H9 (cell line): ENCODE results near the gene GPHN. TPM values are rescaled to one million over a fixed set of nuclear protein-coding genes. Genes with fewer than 3 reads are reported as not detected.

Source experiments
- DNase-seq: peaks from one replicate; pipeline ENCODE4 v3.0.0-alpha.2; 2017
- H2AFZ ChIP-seq: one replicate; pipeline ENCODE4 v1.6.1; 2013; ENCODE audit warnings: mild to moderate bottlenecking, low read length, control low read depth, moderate library complexity
- H2AK5ac ChIP-seq: 2 replicates; pipeline ENCODE4 v1.6.1; 2013; ENCODE audit warnings: low read length, control low read depth, mixed read lengths; ENCODE audit not compliant: insufficient read length
- H2BK120ac ChIP-seq: one replicate; pipeline ENCODE4 v1.6.1; 2013; ENCODE audit warnings: low read depth, mild to moderate bottlenecking, low read length, control low read depth, inconsistent platforms; ENCODE audit not compliant: poor library complexity, severe bottlenecking
- H2BK12ac ChIP-seq: 2 replicates; pipeline ENCODE4 v1.6.1; 2013; ENCODE audit warnings: low read length, control low read depth, mixed read lengths, low read depth; ENCODE audit not compliant: insufficient read length
- H2BK15ac ChIP-seq: 2 replicates; pipeline ENCODE4 v1.6.1; 2013; ENCODE audit warnings: low read depth, low read length, control low read depth
- H2BK20ac ChIP-seq: one replicate; pipeline ENCODE4 v1.6.1; 2013; ENCODE audit warnings: low read depth, mild to moderate bottlenecking, low read length, control low read depth, inconsistent platforms; ENCODE audit not compliant: poor library complexity, severe bottlenecking
- H2BK5ac ChIP-seq: 2 replicates; pipeline ENCODE4 v1.6.1; 2013; ENCODE audit warnings: low read length, control low read depth, mixed read lengths; ENCODE audit not compliant: insufficient read length
- H3K14ac ChIP-seq: 2 replicates; pipeline ENCODE4 v1.6.1; 2013; ENCODE audit warnings: low read length, control low read depth; ENCODE audit not compliant: insufficient read depth
- H3K18ac ChIP-seq: 2 replicates; pipeline ENCODE4 v1.6.1; 2013; ENCODE audit warnings: low read depth, mild to moderate bottlenecking, mixed read lengths, low read length, control low read depth; ENCODE audit not compliant: insufficient read length
- H3K23ac ChIP-seq: 2 replicates; pipeline ENCODE4 v1.6.1; 2013; ENCODE audit warnings: low read length, control low read depth, mixed read lengths, low read depth; ENCODE audit not compliant: insufficient read length
- H3K23me2 ChIP-seq: 2 replicates; pipeline ENCODE4 v1.6.1; 2013; ENCODE audit warnings: low read depth, mild to moderate bottlenecking, mixed read lengths, low read length, control low read depth; ENCODE audit not compliant: insufficient read length, poor library complexity, severe bottlenecking
- H3K27ac ChIP-seq: 2 replicates; pipeline ENCODE4 v1.5.1; 2013; ENCODE audit warnings: low read length, control low read depth, mixed read lengths, low read depth; ENCODE audit not compliant: insufficient read length
- H3K27me3 ChIP-seq: 2 replicates; pipeline ENCODE4 v1.6.1; 2013; ENCODE audit warnings: low read length, control low read depth, inconsistent platforms; ENCODE audit not compliant: insufficient read depth
- H3K4ac ChIP-seq: 2 replicates; pipeline ENCODE4 v1.6.1; 2013; ENCODE audit warnings: low read depth, mild to moderate bottlenecking, control low read depth, inconsistent platforms, low read length, moderate library complexity
- H3K4me1 ChIP-seq: 2 replicates; pipeline ENCODE4 v1.6.1; 2013; ENCODE audit warnings: low read length, control low read depth, inconsistent platforms; ENCODE audit not compliant: insufficient read depth
- H3K4me2 ChIP-seq: 2 replicates; pipeline ENCODE4 v1.6.1; 2013; ENCODE audit warnings: low read length, control low read depth, mixed read lengths; ENCODE audit not compliant: insufficient read length, insufficient read depth
- H3K56ac ChIP-seq: 2 replicates; pipeline ENCODE4 v1.6.1; 2013; ENCODE audit warnings: low read depth, mild to moderate bottlenecking, mixed read lengths, low read length, control low read depth; ENCODE audit not compliant: insufficient read length
- H3K79me1 ChIP-seq: 2 replicates; pipeline ENCODE4 v1.6.1; 2013; ENCODE audit warnings: low read depth, mild to moderate bottlenecking, moderate library complexity, low read length, control low read depth, inconsistent platforms; ENCODE audit not compliant: insufficient read depth, poor library complexity, severe bottlenecking
- H3K79me2 ChIP-seq: 2 replicates; pipeline ENCODE4 v1.6.1; 2013; ENCODE audit warnings: low read length, control low read depth, inconsistent platforms; ENCODE audit not compliant: insufficient read depth
- H3K9ac ChIP-seq: 2 replicates; pipeline ENCODE4 v1.6.1; 2013; ENCODE audit warnings: low read length, control low read depth, mixed read lengths; ENCODE audit not compliant: insufficient read length; ENCODE audit errors: extremely low read depth
- H3K9me3 ChIP-seq: one replicate; pipeline ENCODE4 v1.6.1; 2013; ENCODE audit warnings: low read depth, low read length, inconsistent platforms; ENCODE audit not compliant: control insufficient read depth
- H3T11ph ChIP-seq: one replicate; pipeline ENCODE4 v1.6.1; 2013; ENCODE audit warnings: mild to moderate bottlenecking, low read length, control low read depth, inconsistent platforms
- H4K20me1 ChIP-seq: one replicate; pipeline ENCODE4 v1.6.1; 2013; ENCODE audit not compliant: control insufficient read depth, insufficient read length, insufficient read depth
- H4K5ac ChIP-seq: 2 replicates; pipeline ENCODE4 v1.6.1; 2013; ENCODE audit warnings: low read depth, mild to moderate bottlenecking, mixed read lengths, low read length, control low read depth; ENCODE audit not compliant: insufficient read length
- H4K8ac ChIP-seq: replicated peaks from 2 replicates; pipeline ENCODE4 v1.6.1; 2013; ENCODE audit warnings: low read length, control low read depth, mixed read lengths, low read depth; ENCODE audit not compliant: insufficient read length
- H4K91ac ChIP-seq: 2 replicates; pipeline ENCODE4 v1.6.1; 2013; ENCODE audit warnings: low read depth, mild to moderate bottlenecking, moderate library complexity, mixed read lengths, low read length, control low read depth; ENCODE audit not compliant: insufficient read length
- H3K27ac Mint-ChIP-seq, 3 experiments: 2 replicates in 2 of 3; 3 replicates in 1 of 3; pipeline ENCODE4 v1.8.0; 2020 to 2021; ENCODE audit warnings: mixed read lengths in 3 of 3, mild to moderate bottlenecking in 1 of 3, moderate library complexity in 1 of 3
- H3K27me3 Mint-ChIP-seq: 2 replicates; pipeline ENCODE4 v1.8.0; 2021; ENCODE audit warnings: low read depth, mild to moderate bottlenecking, moderate library complexity, mixed read lengths
- H3K36me3 Mint-ChIP-seq, 3 experiments: 2 replicates in 2 of 3; 3 replicates in 1 of 3; pipeline ENCODE4 v1.8.0; 2020 to 2021; ENCODE audit warnings: low read depth in 3 of 3, mixed read lengths in 3 of 3; ENCODE audit not compliant: insufficient read depth in 1 of 3
- H3K4me1 Mint-ChIP-seq, 2 experiments: 2 replicates each; pipeline ENCODE4 v1.8.0; 2020; ENCODE audit warnings: mixed read lengths in 2 of 2
- H3K4me3 Mint-ChIP-seq, 2 experiments: 2 replicates in 1 of 2; 3 replicates in 1 of 2; pipeline ENCODE4 v1.8.0; 2020 to 2021; ENCODE audit warnings: mild to moderate bottlenecking in 2 of 2, mixed read lengths in 2 of 2, moderate library complexity in 1 of 2
- H3K9me3 Mint-ChIP-seq, 2 experiments: 2 replicates in 1 of 2; 3 replicates in 1 of 2; pipeline ENCODE4 v1.8.0; 2020; ENCODE audit warnings: mild to moderate bottlenecking in 2 of 2, mixed read lengths in 2 of 2, moderate library complexity in 1 of 2
- total RNA-seq: library from RNA; stranded (reverse); gene quantifications from 2 replicates; pipeline ENCODE4 v1.2.1, GENCODE V29; 2021
- TF ChIP-seq, protein P1 (sequence below): fragments of 200-600 bp; sonication (generic); conservative IDR thresholded peaks from 3 replicates; pipeline ENCODE4 v1.8.0; 2021; ENCODE audit warnings: antibody characterized with exemption, mild to moderate bottlenecking

Gene GPHN
- total RNA-seq, 1 experiment from 2014 or later: 16.1 TPM

DNA sequence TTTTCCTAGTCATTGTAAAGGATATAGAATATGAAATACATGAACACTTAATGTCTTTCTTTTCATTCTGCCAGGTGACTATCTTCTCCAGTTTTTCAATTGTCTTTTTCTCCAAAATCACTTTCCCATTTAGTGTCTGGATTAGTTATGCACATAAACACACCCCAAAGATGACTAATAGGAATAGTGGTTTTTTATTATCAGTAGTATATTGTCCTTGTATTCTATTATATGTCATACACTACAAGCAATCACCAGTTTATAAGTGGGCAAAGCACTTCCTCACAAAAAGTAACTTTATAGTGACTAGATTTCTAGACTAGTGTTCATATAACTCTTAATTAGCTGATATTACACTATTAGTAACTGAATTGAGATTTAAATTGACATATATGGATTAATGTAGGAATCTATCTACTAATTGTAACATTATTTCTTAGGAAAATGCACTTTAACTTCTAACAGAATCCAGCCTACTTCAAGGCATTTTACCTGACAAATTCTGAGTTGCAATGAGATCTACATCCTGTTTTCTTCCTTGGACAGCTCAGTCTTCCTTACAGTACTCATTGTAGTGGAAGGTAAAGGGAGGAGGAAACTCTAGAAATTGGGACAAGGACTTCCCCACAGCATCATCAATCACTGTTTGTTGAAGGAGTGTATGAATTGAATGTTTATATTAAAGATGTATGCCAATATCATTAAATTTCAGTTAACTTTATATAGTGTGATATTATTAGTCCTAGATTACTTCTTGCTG lies 495.2 kb downstream of the GPHN start:
- H2AK5ac ChIP-seq: no peak overlapping the region
- H4K20me1 ChIP-seq: no peaks in the 10 kb centered on the region
- H2AFZ ChIP-seq: no peak overlapping the region
- no peak overlapping the region for H3K9ac ChIP-seq
- no peaks in the 10 kb centered on the region for H3K4me1 ChIP-seq
- H3K4ac ChIP-seq: no peak overlapping the region
- no peaks in the 10 kb centered on the region for H3K23me2 ChIP-seq
- H3K27me3 ChIP-seq: no peaks in the 10 kb centered on the region
- no peak overlapping the region for H2BK5ac ChIP-seq
- no peak overlapping the region for H2BK120ac ChIP-seq
- H3K56ac ChIP-seq: no peak overlapping the region
- no peak overlapping the region for H4K5ac ChIP-seq
- no peak overlapping the region for H2BK15ac ChIP-seq
- H2BK20ac ChIP-seq: no peak overlapping the region
- no peak overlapping the region for H3K18ac ChIP-seq
- H3K4me1 Mint-ChIP-seq: no peaks in the 10 kb centered on the region
- H3K36me3 Mint-ChIP-seq: no peaks in the 10 kb centered on the region
- no peaks in the 10 kb centered on the region for H3K79me1 ChIP-seq
- TF ChIP-seq, protein P1, sequence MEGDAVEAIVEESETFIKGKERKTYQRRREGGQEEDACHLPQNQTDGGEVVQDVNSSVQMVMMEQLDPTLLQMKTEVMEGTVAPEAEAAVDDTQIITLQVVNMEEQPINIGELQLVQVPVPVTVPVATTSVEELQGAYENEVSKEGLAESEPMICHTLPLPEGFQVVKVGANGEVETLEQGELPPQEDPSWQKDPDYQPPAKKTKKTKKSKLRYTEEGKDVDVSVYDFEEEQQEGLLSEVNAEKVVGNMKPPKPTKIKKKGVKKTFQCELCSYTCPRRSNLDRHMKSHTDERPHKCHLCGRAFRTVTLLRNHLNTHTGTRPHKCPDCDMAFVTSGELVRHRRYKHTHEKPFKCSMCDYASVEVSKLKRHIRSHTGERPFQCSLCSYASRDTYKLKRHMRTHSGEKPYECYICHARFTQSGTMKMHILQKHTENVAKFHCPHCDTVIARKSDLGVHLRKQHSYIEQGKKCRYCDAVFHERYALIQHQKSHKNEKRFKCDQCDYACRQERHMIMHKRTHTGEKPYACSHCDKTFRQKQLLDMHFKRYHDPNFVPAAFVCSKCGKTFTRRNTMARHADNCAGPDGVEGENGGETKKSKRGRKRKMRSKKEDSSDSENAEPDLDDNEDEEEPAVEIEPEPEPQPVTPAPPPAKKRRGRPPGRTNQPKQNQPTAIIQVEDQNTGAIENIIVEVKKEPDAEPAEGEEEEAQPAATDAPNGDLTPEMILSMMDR: no peak
- H4K91ac ChIP-seq: no peak overlapping the region
- DNase-seq: no peak
- H3K23ac ChIP-seq: no peak overlapping the region
- no peaks in the 10 kb centered on the region for H3K27me3 Mint-ChIP-seq
- no peak overlapping the region for H3K4me2 ChIP-seq
- no peak overlapping the region for H3K27ac ChIP-seq
- H3K4me3 Mint-ChIP-seq: no peak overlapping the region
- no peak overlapping the region for H3T11ph ChIP-seq
- no peak overlapping the region for H2BK12ac ChIP-seq
- H3K27ac Mint-ChIP-seq: no peak overlapping the region
- no peaks in the 10 kb centered on the region for H3K9me3 Mint-ChIP-seq
- H3K14ac ChIP-seq: no peak overlapping the region
- no peaks in the 10 kb centered on the region for H3K9me3 ChIP-seq
- no peaks in the 10 kb centered on the region for H3K79me2 ChIP-seq
- H4K8ac ChIP-seq: no peak overlapping the region
